SK-N-SH (cell line): ENCODE measurements around the gene ADGRF5. TPM values are rescaled to one million over a fixed set of nuclear protein-coding genes. Genes with fewer than 3 reads are reported as not detected.

Experiments used
- CTCF ChIA-PET: fragments of 300-600, 350-600 bp; formaldehyde crosslinking; extraction: SDS; loops from one replicate; lab custom pipeline; 2021; lab: Yijun Ruan, JAX
- POLR2A ChIA-PET: fragments of 350-600 bp; sonication (Branson Sonifier 250); formaldehyde crosslinking; extraction: SDS; loops from one replicate; lab custom pipeline; 2020; ENCODE audit warnings: antibody characterized with exemption, inconsistent platforms; lab: Yijun Ruan, JAX
- DNase-seq: peaks from one replicate; pipeline ENCODE4 v3.0.0; 2012
- H2AFZ ChIP-seq: fragments of 200-600 bp; sonication (generic); 2 replicates; pipeline ENCODE4 v1.8.1; 2016; ENCODE audit warnings: antibody characterized with exemption, mild to moderate bottlenecking, low read depth
- H3F3A ChIP-seq: fragments of 200-600 bp; sonication (generic); replicated peaks from 2 replicates; pipeline ENCODE3; 2016; ENCODE audit warnings: antibody characterized with exemption, mild to moderate bottlenecking; ENCODE audit not compliant: insufficient read depth
- H3K27ac ChIP-seq, 2 experiments: fragments of 200-500 bp in 1 of 2; fragments of 200-600 bp in 1 of 2; sonication (Bioruptor generic) in 1 of 2; sonication (generic), shearing (Covaris generic) in 1 of 2; 2 replicates each; pipeline versions ENCODE4 v1.5.1 to v1.6.1; 2014 to 2016; ENCODE audit warnings: low read depth in 2 of 2, inconsistent platforms in 1 of 2, low read length in 1 of 2, mild to moderate bottlenecking in 1 of 2, mixed read lengths in 1 of 2
- H3K27me3 ChIP-seq: fragments of 200-600 bp; sonication (generic), shearing (Covaris generic); 2 replicates; pipeline ENCODE4 v1.6.1; 2016; ENCODE audit warnings: mixed run types; ENCODE audit not compliant: insufficient read depth
- H3K36me3 ChIP-seq, 2 experiments: fragments of 200-500 bp in 1 of 2; fragments of 200-600 bp in 1 of 2; sonication (Bioruptor generic) in 1 of 2; sonication (generic) in 1 of 2; replicated peaks in 1 of 2; 2 replicates each; pipeline versions ENCODE3 to v1.5.1; 2014 to 2016; ENCODE audit warnings: low read length in 1 of 2, mild to moderate bottlenecking in 1 of 2; ENCODE audit not compliant: insufficient read depth in 2 of 2, control insufficient read depth in 1 of 2
- H3K4me1 ChIP-seq, 2 experiments: fragments of 200-500 bp in 1 of 2; fragments of 200-600 bp in 1 of 2; sonication (Bioruptor generic) in 1 of 2; sonication (generic), shearing (Covaris generic) in 1 of 2; 2 replicates each; pipeline versions ENCODE4 v1.5.1 to v1.6.1; 2014 to 2016; ENCODE audit warnings: low read depth in 1 of 2, low read length in 1 of 2, mixed run types in 1 of 2; ENCODE audit not compliant: insufficient read depth in 2 of 2, control insufficient read depth in 1 of 2
- H3K4me2 ChIP-seq: fragments of 200-600 bp; sonication (generic), shearing (Covaris generic); 2 replicates; pipeline ENCODE4 v1.6.1; 2017; ENCODE audit warnings: mixed run types
- H3K4me3 ChIP-seq, 2 experiments: fragments of 200-500 bp in 1 of 2; fragments of 200-600 bp in 1 of 2; sonication (Bioruptor generic) in 1 of 2; sonication (generic), shearing (Covaris generic) in 1 of 2; 2 replicates each; pipeline versions ENCODE4 v1.5.1 to v1.8.1; 2014 to 2016; ENCODE audit warnings: low read depth in 2 of 2, inconsistent platforms in 1 of 2, low read length in 1 of 2, mild to moderate bottlenecking in 1 of 2, mixed read lengths in 1 of 2, moderate library complexity in 1 of 2
- H3K79me2 ChIP-seq: fragments of 200-600 bp; sonication (generic); 2 replicates; pipeline ENCODE4 v1.8.1; 2017; ENCODE audit warnings: mild to moderate bottlenecking; ENCODE audit not compliant: insufficient read depth
- H3K9ac ChIP-seq: fragments of 200-600 bp; sonication (generic); 2 replicates; pipeline ENCODE4 v1.6.1; 2017; ENCODE audit warnings: mixed run types
- H3K9me2 ChIP-seq: fragments of 200-600 bp; sonication (generic); 2 replicates; pipeline ENCODE4 v1.6.1; 2017; ENCODE audit warnings: mixed run types
- H3K9me3 ChIP-seq: fragments of 200-600 bp; sonication (generic); 2 replicates; pipeline ENCODE4 v1.6.1; 2017; ENCODE audit warnings: mixed run types, mild to moderate bottlenecking, moderate library complexity
- H4K20me1 ChIP-seq: fragments of 200-600 bp; sonication (generic); 2 replicates; pipeline ENCODE4 v1.6.1; 2017; ENCODE audit warnings: mild to moderate bottlenecking, mixed run types; ENCODE audit not compliant: insufficient read depth
- CTCF ChIP-seq: fragments of 200-600 bp; sonication (generic); IDR thresholded peaks from 2 replicates; pipeline ENCODE4 v1.6.1; 2017; ENCODE audit warnings: antibody characterized with exemption, mild to moderate bottlenecking, moderate library complexity
- ELF1 ChIP-seq: IDR thresholded peaks from 2 replicates; pipeline ENCODE4 v1.4.0; 2012
- EP300 ChIP-seq, 2 experiments: IDR thresholded peaks; 2 replicates each; pipeline versions ENCODE4 v1.4.0 to v1.6.1; 2012; ENCODE audit warnings: borderline replicate concordance in 1 of 2, low read depth in 1 of 2, low read length in 1 of 2
- EZH2phosphoT487 ChIP-seq: fragments of 200-600 bp; sonication (generic); IDR thresholded peaks from 2 replicates; pipeline ENCODE4 v1.6.1; 2017; ENCODE audit warnings: low read depth, mixed run types, mild to moderate bottlenecking, antibody characterized with exemption, moderate library complexity, borderline replicate concordance
- FOSL2 ChIP-seq: IDR thresholded peaks from 2 replicates; pipeline ENCODE4 v1.4.0; 2012; ENCODE audit warnings: low read depth, mild to moderate bottlenecking, moderate library complexity, borderline replicate concordance
- GABPA ChIP-seq: IDR thresholded peaks from 2 replicates; pipeline ENCODE4 v1.4.0; 2012; ENCODE audit warnings: low read depth, mild to moderate bottlenecking
- IRF3 ChIP-seq: fragments of 150-350 bp; IDR thresholded peaks from 2 replicates; pipeline ENCODE4 v1.6.1; 2016; ENCODE audit warnings: mild to moderate bottlenecking, low read depth, low read length
- JUND ChIP-seq: IDR thresholded peaks from 2 replicates; pipeline ENCODE4 v1.4.0; 2012
- MEF2A ChIP-seq: IDR thresholded peaks from 2 replicates; pipeline ENCODE4 v1.4.0; 2012; ENCODE audit warnings: low read depth, borderline replicate concordance
- MXI1 ChIP-seq: IDR thresholded peaks from 2 replicates; pipeline ENCODE4 v1.6.1; 2012; ENCODE audit warnings: mild to moderate bottlenecking, low read depth, low read length, improper control_type of control experiment
- NRF1 ChIP-seq: IDR thresholded peaks from 2 replicates; pipeline ENCODE4 v1.6.1; 2012; ENCODE audit warnings: low read depth, mild to moderate bottlenecking, low read length
- PBX3 ChIP-seq: IDR thresholded peaks from 2 replicates; pipeline ENCODE4; 2012
- POLR2AphosphoS5 ChIP-seq: IDR thresholded peaks from 2 replicates; pipeline ENCODE4 v1.6.1; 2012; ENCODE audit warnings: low read depth, low read length
- RFX5 ChIP-seq: IDR thresholded peaks from 2 replicates; pipeline ENCODE4 v1.6.1; 2012; ENCODE audit warnings: mild to moderate bottlenecking, improper control_type of control experiment, low read length
- RXRA ChIP-seq: IDR thresholded peaks from 2 replicates; pipeline ENCODE4 v1.4.0; 2012; ENCODE audit warnings: low read depth, mild to moderate bottlenecking, borderline replicate concordance
- SIN3A ChIP-seq: IDR thresholded peaks from 2 replicates; pipeline ENCODE4 v1.6.1; 2012; ENCODE audit warnings: low read depth, mild to moderate bottlenecking, low read length, moderate library complexity, borderline replicate concordance
- USF2 ChIP-seq: fragments of 150-350 bp; IDR thresholded peaks from 2 replicates; pipeline ENCODE4 v1.6.1; 2017; ENCODE audit warnings: antibody characterized with exemption, low read length, low read depth, borderline replicate concordance
- YY1 ChIP-seq: IDR thresholded peaks from 2 replicates; pipeline ENCODE4 v1.4.0; 2012; ENCODE audit warnings: low read depth, mild to moderate bottlenecking
- WGBS: methylation state at CpG from one replicate; pipeline ENCODE4 v1.1.6; 2017; ENCODE audit warnings: low lambda C conversion rate; 5-methylcytosine and 5-hydroxymethylcytosine counted together
- polyA plus RNA-seq, 3 experiments: library from polyadenylated mRNA; depleted of rRNA; stranded (reverse); fragments of >200 nt; gene quantifications; 2 replicates each; pipeline ENCODE4 v1.2.3, GENCODE V29; 2012

The ADGRF5 gene
- polyA plus RNA-seq, 1 of the 3 experiments (the other 2 are of a cell fraction), result 0.02 TPM

- WGBS, result 3% methylated on average over 3 of the region's 3 CpGs
- H3K79me2 ChIP-seq, result no peaks in the 10 kb centered on the region
- no peaks in the 10 kb centered on the region for H3K36me3 ChIP-seq
- no peak overlapping the region for H3K27ac ChIP-seq
- POLR2A ChIA-PET, result no interaction called here
- H3K27me3 ChIP-seq, result no peaks in the 10 kb centered on the region; the same call in 1 of the 2 replicates
- no peaks in the 10 kb centered on the region for H4K20me1 ChIP-seq
- no peak overlapping the region for H3K4me2 ChIP-seq
- H3K9me3 ChIP-seq, result no peaks in the 10 kb centered on the region
- no peak for TF ChIP-seq POLR2AphosphoS5
- no peak for TF ChIP-seq GABPA
- TF ChIP-seq SIN3A, result no peak
- no peak for TF ChIP-seq PBX3
- TF ChIP-seq EZH2phosphoT487, result no peak
- TF ChIP-seq RFX5, result no peak
- no peak for TF ChIP-seq USF2
- no peak for TF ChIP-seq EP300 (IDR thresholded peaks at IDR 0.05; ENCODE audit: borderline replicate concordance in 1 of 2, low read depth in 1 of 2, low read length in 1 of 2)
- no peak for TF ChIP-seq CTCF
- TF ChIP-seq NRF1, result no peak
- no peak for TF ChIP-seq JUND
- no peak for TF ChIP-seq ELF1
- DNase-seq, result no peak
- H3K9ac ChIP-seq, result no peak overlapping the region
- no peaks in the 10 kb centered on the region for H3F3A ChIP-seq
- CTCF ChIA-PET, result no interaction called here
- H3K4me1 ChIP-seq, result no peaks in the 10 kb centered on the region
- H2AFZ ChIP-seq, result no peak overlapping the region
- H3K4me3 ChIP-seq, result no peak overlapping the region
- no peaks in the 10 kb centered on the region for H3K9me2 ChIP-seq
Measured at GRCh38 chr6:46888031-46888430, 33.7 kb downstream of the ADGRF5 start.

- H3F3A ChIP-seq, result no peaks in the 10 kb centered on the region
- no peak overlapping the region for H3K9ac ChIP-seq
- H3K9me2 ChIP-seq, result no peaks in the 10 kb centered on the region
- no peaks in the 10 kb centered on the region for H3K79me2 ChIP-seq
- TF ChIP-seq USF2 (no peak), FOSL2 (no peak), MXI1 (no peak), MEF2A (no peak), RXRA (no peak), YY1 (no peak), IRF3 (no peak), SIN3A (no peak)
- TF ChIP-seq, all 33 proteins: peak for 0
- Histone ChIP-seq H2AFZ (no peak overlapping the region), H3K4me1 (no peaks in the 10 kb centered on the region), H4K20me1 (no peaks in the 10 kb centered on the region), H3K4me2 (no peak overlapping the region), H3K4me3 (no peak overlapping the region), H3K9me3 (no peaks in the 10 kb centered on the region), H3K27ac (no peak overlapping the region), H3K36me3 (no peaks in the 10 kb centered on the region), H3K27me3 (no peaks in the 10 kb centered on the region; the same call in 1 of the 2 replicates)
- DNase-seq, result no peak
- POLR2A ChIA-PET, result no interaction called here
- WGBS, result 8% methylated on average over 2 of the region's 2 CpGs
- CTCF ChIA-PET, result no interaction called here
Measured at GRCh38 chr6:46882645-46883044, 39.1 kb downstream of the ADGRF5 start.
